Panc1 (cell line): ENCODE measurements around the gene ADRM1. TPM values are rescaled to one million over a fixed set of nuclear protein-coding genes. Genes with fewer than 3 reads are reported as not detected.

Experiments used
- ATAC-seq: fragments of 200-7000 bp; cut with Tn5 transposase; 2 replicates; pipeline ENCODE4 v1.9.1; 2020; ENCODE audit warnings: mild to moderate bottlenecking, moderate library complexity
- BruUV-seq: library from RNA; stranded (reverse); fragments of 400-500 nt; replicated peaks from 2 replicates; lab custom pipeline; 2021; lab: Mats Ljungman, UMichigan
- CTCF ChIA-PET: fragments of 300-600 bp; sonication (Branson Sonifier 250); formaldehyde crosslinking; loops from one replicate; lab custom pipeline; 2022; ENCODE audit warnings: antibody characterized with exemption; lab: Charles Lee
- POLR2A ChIA-PET: fragments of 300-600 bp; sonication (Branson Sonifier 250); formaldehyde crosslinking; loops from one replicate; lab custom pipeline; 2022; ENCODE audit warnings: antibody characterized with exemption; lab: Charles Lee
- DNase-seq: peaks from one replicate; pipeline ENCODE4 v3.0.0-alpha.2; 2010; ENCODE audit warnings: low read depth, low spot score
- H3K27ac ChIP-seq: 2 replicates; pipeline ENCODE4 v1.5.1; 2011; ENCODE audit warnings: mild to moderate bottlenecking, low read length, inconsistent platforms
- H3K27me3 ChIP-seq: fragments of 200-500 bp; sonication (Bioruptor generic); 2 replicates; pipeline ENCODE4 v1.6.0; 2014; ENCODE audit warnings: low read length, inconsistent platforms; ENCODE audit not compliant: control insufficient read depth, insufficient read depth
- H3K36me3 ChIP-seq: fragments of 200-500 bp; sonication (Bioruptor generic); 2 replicates; pipeline ENCODE4 v1.5.1; 2014; ENCODE audit warnings: inconsistent platforms, mild to moderate bottlenecking, low read length, moderate library complexity; ENCODE audit not compliant: control insufficient read depth, insufficient read depth
- H3K4me1 ChIP-seq: 2 replicates; pipeline ENCODE4 v1.5.1; 2011; ENCODE audit warnings: inconsistent platforms, mild to moderate bottlenecking, low read length, moderate library complexity; ENCODE audit not compliant: control insufficient read depth, insufficient read depth
- H3K4me3 ChIP-seq, 2 experiments: 2 replicates each; pipeline ENCODE4 v1.5.1; 2011 to 2012; ENCODE audit warnings: low read depth in 2 of 2, low read length in 2 of 2, mild to moderate bottlenecking in 2 of 2, inconsistent platforms in 1 of 2, moderate library complexity in 1 of 2
- H3K9me3 ChIP-seq: fragments of 200-500 bp; sonication (Bioruptor generic); 2 replicates; pipeline ENCODE4 v1.5.1; 2014; ENCODE audit warnings: low read depth, mild to moderate bottlenecking, inconsistent platforms, low read length, moderate library complexity; ENCODE audit not compliant: control insufficient read depth, insufficient read depth
- POLR2AphosphoS5 ChIP-seq: IDR thresholded peaks from 2 replicates; pipeline ENCODE4 v1.6.1; 2012; ENCODE audit warnings: mild to moderate bottlenecking, low read depth, low read length, moderate library complexity
- SIN3A ChIP-seq: IDR thresholded peaks from 2 replicates; pipeline ENCODE4 v1.6.1; 2012; ENCODE audit warnings: low read depth, mild to moderate bottlenecking, low read length, moderate library complexity, borderline replicate concordance; ENCODE audit not compliant: insufficient read depth
- TCF7L2 ChIP-seq: IDR thresholded peaks from 2 replicates; pipeline ENCODE4 v1.6.1; 2011; ENCODE audit warnings: mild to moderate bottlenecking, low read depth, low read length, inconsistent platforms
- in situ Hi-C: cut with HindIII; loops from 2 replicates; pipeline ENCODE4 v1.10.0; 2016; ENCODE audit warnings: low sequenced_read_pairs, low pct_unique_long_range_greater_than_20kb
- intact Hi-C: fragments of 100-400 bp; cut with micrococcal nuclease; formaldehyde crosslinking; loops from one replicate; pipeline ENCODE4 v1.10.0; 2022; ENCODE audit not compliant: unreplicated experiment
- total RNA-seq: library from RNA; stranded (reverse); gene quantifications from one replicate; pipeline ENCODE4 v1.2.1, GENCODE V29; 2021; ENCODE audit not compliant: unreplicated experiment
- TF ChIP-seq, protein P1 (sequence below): fragments of 450-650 bp; IDR thresholded peaks from 2 replicates; pipeline ENCODE4 v1.5.1; 2017; ENCODE audit warnings: mild to moderate bottlenecking
- TF ChIP-seq, protein P2 (sequence below), 2 experiments: IDR thresholded peaks; 2 replicates each; pipeline ENCODE4 v1.6.1; 2011 to 2012; ENCODE audit warnings: low read depth in 2 of 2, control low read depth in 1 of 2, low read length in 1 of 2, mild to moderate bottlenecking in 1 of 2, moderate library complexity in 1 of 2; ENCODE audit not compliant: insufficient read depth in 1 of 2

The ADRM1 gene
- total RNA-seq, 1 experiment from 2014 or later, result 194 TPM

DNA sequence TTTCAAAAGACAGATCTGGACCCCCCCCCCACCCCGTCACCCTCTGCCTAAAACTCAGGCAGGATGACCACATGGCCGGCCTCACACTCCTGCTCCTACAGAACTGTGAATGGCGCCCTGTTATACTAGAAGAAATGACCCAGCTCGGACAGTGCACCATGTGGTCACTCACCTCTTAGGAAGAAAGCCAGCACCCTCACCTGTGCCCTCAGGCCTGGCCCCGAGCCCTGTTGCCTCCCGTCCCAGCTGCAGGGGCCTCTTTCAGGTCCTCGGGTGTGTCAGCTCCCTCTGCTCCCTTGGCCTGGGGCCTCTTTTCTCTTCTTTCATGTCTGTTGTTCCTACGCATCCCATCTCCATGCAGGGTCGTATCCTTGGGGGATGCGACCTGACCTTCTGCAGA lies 40.7 kb upstream of the ADRM1 start:
- Histone ChIP-seq H3K36me3 (no peaks in the 10 kb centered on the region), H3K27me3 (no peaks in the 10 kb centered on the region), H3K27ac (no peak overlapping the region), H3K9me3 (peaks cover 4% of the 10 kb centered on the region; the same call in 1 of the 2 replicates), H3K4me1 (no peaks in the 10 kb centered on the region), H3K4me3 (no peak overlapping the region)
- ATAC-seq (no peak), DNase-seq (no peak)
- CTCF ChIA-PET, result no interaction called here
- in situ Hi-C loops, result no loop called here
- BruUV-seq, result no TSS peak
- POLR2A ChIA-PET, result no interaction called here
- TF ChIP-seq, protein P1, sequence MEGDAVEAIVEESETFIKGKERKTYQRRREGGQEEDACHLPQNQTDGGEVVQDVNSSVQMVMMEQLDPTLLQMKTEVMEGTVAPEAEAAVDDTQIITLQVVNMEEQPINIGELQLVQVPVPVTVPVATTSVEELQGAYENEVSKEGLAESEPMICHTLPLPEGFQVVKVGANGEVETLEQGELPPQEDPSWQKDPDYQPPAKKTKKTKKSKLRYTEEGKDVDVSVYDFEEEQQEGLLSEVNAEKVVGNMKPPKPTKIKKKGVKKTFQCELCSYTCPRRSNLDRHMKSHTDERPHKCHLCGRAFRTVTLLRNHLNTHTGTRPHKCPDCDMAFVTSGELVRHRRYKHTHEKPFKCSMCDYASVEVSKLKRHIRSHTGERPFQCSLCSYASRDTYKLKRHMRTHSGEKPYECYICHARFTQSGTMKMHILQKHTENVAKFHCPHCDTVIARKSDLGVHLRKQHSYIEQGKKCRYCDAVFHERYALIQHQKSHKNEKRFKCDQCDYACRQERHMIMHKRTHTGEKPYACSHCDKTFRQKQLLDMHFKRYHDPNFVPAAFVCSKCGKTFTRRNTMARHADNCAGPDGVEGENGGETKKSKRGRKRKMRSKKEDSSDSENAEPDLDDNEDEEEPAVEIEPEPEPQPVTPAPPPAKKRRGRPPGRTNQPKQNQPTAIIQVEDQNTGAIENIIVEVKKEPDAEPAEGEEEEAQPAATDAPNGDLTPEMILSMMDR, result no peak
- TF ChIP-seq POLR2AphosphoS5, result no peak
- TF ChIP-seq SIN3A, result no peak
- TF ChIP-seq, protein P2, sequence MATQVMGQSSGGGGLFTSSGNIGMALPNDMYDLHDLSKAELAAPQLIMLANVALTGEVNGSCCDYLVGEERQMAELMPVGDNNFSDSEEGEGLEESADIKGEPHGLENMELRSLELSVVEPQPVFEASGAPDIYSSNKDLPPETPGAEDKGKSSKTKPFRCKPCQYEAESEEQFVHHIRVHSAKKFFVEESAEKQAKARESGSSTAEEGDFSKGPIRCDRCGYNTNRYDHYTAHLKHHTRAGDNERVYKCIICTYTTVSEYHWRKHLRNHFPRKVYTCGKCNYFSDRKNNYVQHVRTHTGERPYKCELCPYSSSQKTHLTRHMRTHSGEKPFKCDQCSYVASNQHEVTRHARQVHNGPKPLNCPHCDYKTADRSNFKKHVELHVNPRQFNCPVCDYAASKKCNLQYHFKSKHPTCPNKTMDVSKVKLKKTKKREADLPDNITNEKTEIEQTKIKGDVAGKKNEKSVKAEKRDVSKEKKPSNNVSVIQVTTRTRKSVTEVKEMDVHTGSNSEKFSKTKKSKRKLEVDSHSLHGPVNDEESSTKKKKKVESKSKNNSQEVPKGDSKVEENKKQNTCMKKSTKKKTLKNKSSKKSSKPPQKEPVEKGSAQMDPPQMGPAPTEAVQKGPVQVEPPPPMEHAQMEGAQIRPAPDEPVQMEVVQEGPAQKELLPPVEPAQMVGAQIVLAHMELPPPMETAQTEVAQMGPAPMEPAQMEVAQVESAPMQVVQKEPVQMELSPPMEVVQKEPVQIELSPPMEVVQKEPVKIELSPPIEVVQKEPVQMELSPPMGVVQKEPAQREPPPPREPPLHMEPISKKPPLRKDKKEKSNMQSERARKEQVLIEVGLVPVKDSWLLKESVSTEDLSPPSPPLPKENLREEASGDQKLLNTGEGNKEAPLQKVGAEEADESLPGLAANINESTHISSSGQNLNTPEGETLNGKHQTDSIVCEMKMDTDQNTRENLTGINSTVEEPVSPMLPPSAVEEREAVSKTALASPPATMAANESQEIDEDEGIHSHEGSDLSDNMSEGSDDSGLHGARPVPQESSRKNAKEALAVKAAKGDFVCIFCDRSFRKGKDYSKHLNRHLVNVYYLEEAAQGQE (IDR thresholded peaks at IDR 0.05; ENCODE audit: insufficient read depth in 1 of 2, low read depth in 2 of 2, low read length in 1 of 2), result no peak
- TF ChIP-seq TCF7L2, result no peak
- intact Hi-C loops, result no loop called here

DNA sequence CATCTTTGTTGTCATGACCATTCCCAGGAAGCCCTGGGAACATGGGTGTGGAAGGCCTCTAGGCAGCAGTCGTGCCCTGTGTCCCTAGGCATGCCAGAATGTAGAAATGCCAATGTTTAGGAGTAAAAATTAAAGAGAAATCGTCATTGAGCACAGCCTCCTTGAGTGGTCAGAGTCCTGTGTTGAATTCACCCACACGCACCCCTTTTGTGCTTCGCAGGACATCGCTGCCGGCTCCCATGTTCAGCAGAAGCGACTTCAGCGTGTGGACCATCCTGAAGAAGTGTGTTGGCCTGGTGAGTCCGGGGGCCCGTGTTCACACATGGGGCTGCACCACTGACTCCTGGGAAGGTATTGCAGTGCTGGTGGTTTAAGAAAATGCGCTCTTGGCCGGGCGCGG lies 39.4 kb upstream of the ADRM1 start:
- BruUV-seq, result no TSS peak
- intact Hi-C loops (no loop called here), in situ Hi-C loops (no loop called here)
- H3K27me3 ChIP-seq, result no peaks in the 10 kb centered on the region
- ATAC-seq (no peak), DNase-seq (no peak)
- H3K27ac ChIP-seq, result no peak overlapping the region
- H3K4me3 ChIP-seq, result no peak overlapping the region
- no peaks in the 10 kb centered on the region for H3K36me3 ChIP-seq
- ChIA-PET POLR2A (no interaction called here), CTCF (no interaction called here)
- peaks cover 4% of the 10 kb centered on the region; the same call in 1 of the 2 replicates for H3K9me3 ChIP-seq
- H3K4me1 ChIP-seq, result no peaks in the 10 kb centered on the region
- no peak for TF ChIP-seq POLR2AphosphoS5
- no peak for TF ChIP-seq SIN3A
- TF ChIP-seq, protein P2 (IDR thresholded peaks at IDR 0.05; ENCODE audit: insufficient read depth in 1 of 2, low read depth in 2 of 2, low read length in 1 of 2), result no peak
- TF ChIP-seq TCF7L2, result no peak
- TF ChIP-seq, protein P1, result no peak
